Subcutaneous abdominal adipose tissue (tissue), 5 donors: ENCODE results near the gene FHAD1.

Source experiments
- H3K27ac ChIP-seq: one replicate; pipeline ENCODE4 v1.7.0; 2013; ENCODE audit warnings: low read depth, mild to moderate bottlenecking, inconsistent platforms, low read length, moderate library complexity
- H3K27me3 ChIP-seq, 5 donors: one replicate each; pipeline ENCODE4 v1.7.0; 2013; ENCODE audit warnings: low read length in 5 of 5, inconsistent platforms in 1 of 5; ENCODE audit not compliant: control insufficient read depth in 5 of 5, insufficient read depth in 4 of 5
- H3K36me3 ChIP-seq, 5 donors: one replicate each; pipeline ENCODE4 v1.7.0; 2013; ENCODE audit warnings: low read length in 5 of 5; ENCODE audit not compliant: control insufficient read depth in 5 of 5, insufficient read depth in 5 of 5
- H3K4me1 ChIP-seq, 5 donors: one replicate each; pipeline ENCODE4 v1.7.0; 2013; ENCODE audit warnings: low read length in 5 of 5, mild to moderate bottlenecking in 3 of 5, moderate library complexity in 1 of 5; ENCODE audit not compliant: control insufficient read depth in 5 of 5, insufficient read depth in 5 of 5
- H3K4me3 ChIP-seq, 5 donors: one replicate each; pipeline ENCODE4 v1.7.0; 2013; ENCODE audit warnings: low read length in 5 of 5, low read depth in 1 of 5
- H3K9ac ChIP-seq, 5 donors: one replicate each; pipeline ENCODE4 v1.7.0; 2013; ENCODE audit warnings: low read length in 5 of 5, mild to moderate bottlenecking in 4 of 5, moderate library complexity in 3 of 5
- H3K9me3 ChIP-seq, 5 donors: one replicate each; pipeline ENCODE4 v1.7.0; 2013; ENCODE audit warnings: low read length in 5 of 5; ENCODE audit not compliant: control insufficient read depth in 5 of 5
- donor health status: healthy.
- donor health status: healthy.
- donor health status: healthy.
- donor health status: healthy.
- donor health status: healthy.

The FHAD1 gene

DNA sequence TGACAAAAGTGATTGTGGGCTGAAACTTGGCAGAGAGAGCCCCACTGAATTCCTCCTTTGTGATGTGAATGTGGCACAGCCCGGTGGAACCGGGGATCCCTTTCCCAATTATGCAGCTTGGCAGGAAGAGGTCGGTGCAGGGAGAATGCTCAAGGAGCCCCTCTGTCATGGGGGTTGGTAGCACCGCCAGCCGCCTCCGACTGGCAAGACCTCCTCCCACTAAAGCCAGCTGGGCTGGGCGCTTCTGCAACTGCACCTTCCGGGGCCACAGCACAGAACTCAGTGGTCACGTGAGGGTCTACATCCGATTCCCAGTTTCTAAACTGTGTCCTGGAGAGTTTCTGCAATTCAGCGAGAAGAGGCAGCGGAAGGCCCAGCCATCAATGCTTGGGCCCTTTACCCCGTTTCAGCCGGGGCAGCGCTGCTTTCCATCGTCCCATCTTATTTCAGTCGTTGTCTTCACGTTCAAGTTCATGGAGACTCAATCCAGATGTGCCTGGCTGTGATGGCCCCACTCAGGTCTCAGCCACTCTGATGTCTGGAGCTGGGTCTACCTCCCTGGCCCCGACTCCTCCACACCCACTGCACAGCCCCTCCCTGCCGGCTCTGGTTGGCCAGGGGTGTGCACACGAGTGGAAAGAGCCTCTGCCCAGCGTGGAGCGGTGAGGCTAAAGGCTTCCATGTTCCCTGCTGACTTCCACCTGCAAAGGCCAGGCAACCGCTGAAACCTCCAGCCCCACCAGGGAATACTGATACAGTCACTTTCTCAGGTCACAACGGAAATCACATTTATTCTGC is 39.8 kb upstream of the FHAD1 start:
- no peak overlapping the region for H3K4me3 ChIP-seq
- H3K4me1 ChIP-seq = peaks cover 0 to 4% (median 3%) of the 10 kb centered on the region in 5 donors
- no peak overlapping the region for H3K27ac ChIP-seq
- peaks cover 0 to 10% (median 5%) of the 10 kb centered on the region in 5 donors for H3K27me3 ChIP-seq
- H3K9me3 ChIP-seq = no peaks in the 10 kb centered on the region
- no peaks in the 10 kb centered on the region for H3K36me3 ChIP-seq
- H3K9ac ChIP-seq = no peak overlapping the region

DNA sequence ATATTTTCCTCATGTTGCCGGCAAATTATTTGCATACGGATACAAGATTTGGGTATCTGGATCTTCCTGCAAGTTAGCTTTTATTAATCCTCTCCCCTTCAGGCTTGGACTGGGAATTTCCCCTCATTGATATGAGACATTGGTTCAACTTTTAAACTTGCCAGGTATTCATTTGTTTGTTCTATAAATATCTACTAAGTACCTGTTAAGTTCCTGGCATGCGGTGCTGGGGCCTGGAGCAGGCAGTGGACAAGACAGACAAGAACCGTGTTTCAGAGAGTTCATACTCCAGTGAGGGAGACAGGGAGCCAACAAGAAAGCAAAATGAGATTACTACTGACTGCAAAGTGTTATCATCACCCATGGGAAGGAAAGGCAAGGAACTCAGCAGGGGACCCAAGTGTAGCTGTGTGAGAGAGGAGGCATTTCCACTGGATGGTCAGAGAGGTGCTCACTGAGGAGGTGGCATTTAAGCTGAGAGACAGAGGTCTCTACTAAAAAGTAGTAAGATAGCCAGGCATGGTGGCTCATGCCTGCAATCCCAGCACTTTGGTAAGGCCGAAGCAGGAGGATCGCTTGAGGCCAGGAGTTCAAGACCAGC is 39.1 kb upstream of the FHAD1 start:
- no peaks in the 10 kb centered on the region for H3K36me3 ChIP-seq
- H3K27ac ChIP-seq = no peak overlapping the region
- peaks cover 0 to 11% (median 10%) of the 10 kb centered on the region in 5 donors for H3K4me1 ChIP-seq
- no peak overlapping the region for H3K9ac ChIP-seq
- peaks cover 0 to 16% (median 9%) of the 10 kb centered on the region in 5 donors for H3K27me3 ChIP-seq
- H3K4me3 ChIP-seq = no peak overlapping the region
- H3K9me3 ChIP-seq = no peaks in the 10 kb centered on the region

DNA sequence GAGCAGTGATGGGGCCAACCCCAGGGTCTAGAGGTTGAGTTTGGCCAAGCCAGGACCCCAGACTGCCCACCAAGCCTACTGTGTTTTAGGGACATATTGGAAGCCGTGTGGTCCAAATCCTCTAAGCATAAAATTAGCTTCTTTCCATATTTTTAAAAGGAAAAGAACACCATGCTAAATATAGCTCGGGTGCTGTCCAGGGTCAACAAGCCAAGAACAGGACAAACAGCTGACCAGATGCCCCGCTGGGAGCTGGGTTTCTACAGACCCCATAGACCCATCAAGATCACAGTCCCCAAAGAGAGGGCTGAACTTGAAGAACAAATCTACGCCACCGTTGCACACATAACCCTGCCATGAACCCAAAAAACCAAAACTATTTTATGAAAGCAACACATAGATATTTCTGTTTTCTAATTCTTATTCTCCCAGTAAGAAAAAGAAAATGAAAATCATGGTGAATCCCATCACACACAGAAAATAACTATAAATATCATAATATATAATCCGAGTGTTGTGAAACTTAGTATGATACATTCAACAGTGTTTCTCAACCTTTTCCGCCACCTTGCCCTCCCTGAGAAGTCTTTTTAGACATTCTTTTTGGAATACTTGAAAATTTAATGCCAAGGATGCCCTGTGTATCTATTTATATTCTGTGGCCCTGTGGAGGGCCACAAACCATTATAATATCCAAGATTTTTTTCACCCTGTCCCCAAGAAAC is 36.2 kb upstream of the FHAD1 start:
- Histone ChIP-seq H3K27me3 (peaks cover 0 to 20% (median 14%) of the 10 kb centered on the region in 5 donors), H3K4me1 (peaks cover 3 to 15% (median 11%) of the 10 kb centered on the region in 5 donors), H3K4me3 (no peak overlapping the region), H3K9ac (no peak overlapping the region), H3K27ac (no peak overlapping the region), H3K36me3 (peaks cover 0 to 3% (median 0%) of the 10 kb centered on the region in 5 donors), H3K9me3 (no peaks in the 10 kb centered on the region)

DNA sequence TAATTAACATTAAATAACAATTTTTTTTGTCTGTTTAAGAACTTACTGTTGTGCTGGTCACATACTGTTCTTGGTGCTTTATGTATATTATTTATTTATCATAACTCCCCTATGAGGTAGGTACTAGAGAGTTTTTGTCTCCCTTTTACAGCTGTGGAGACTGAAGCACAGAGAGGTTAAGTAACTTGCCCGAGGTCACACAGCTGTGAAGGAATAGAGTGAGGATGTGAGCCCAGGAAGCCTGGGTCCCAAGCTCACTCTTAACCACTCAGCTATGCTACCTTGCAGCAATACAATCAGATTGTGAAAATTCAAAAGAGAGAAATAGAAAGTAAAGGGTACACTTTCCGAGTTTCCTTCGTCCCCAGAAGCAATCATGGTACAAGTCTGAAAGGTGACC is 35.6 kb upstream of the FHAD1 start:
- Histone ChIP-seq H3K4me3 (no peak overlapping the region), H3K9ac (no peak overlapping the region), H3K36me3 (peaks cover 0 to 3% (median 0%) of the 10 kb centered on the region in 5 donors), H3K27me3 (peaks cover 0 to 20% (median 14%) of the 10 kb centered on the region in 5 donors), H3K4me1 (peaks cover 3 to 15% (median 11%) of the 10 kb centered on the region in 5 donors), H3K9me3 (no peaks in the 10 kb centered on the region), H3K27ac (no peak overlapping the region)

DNA sequence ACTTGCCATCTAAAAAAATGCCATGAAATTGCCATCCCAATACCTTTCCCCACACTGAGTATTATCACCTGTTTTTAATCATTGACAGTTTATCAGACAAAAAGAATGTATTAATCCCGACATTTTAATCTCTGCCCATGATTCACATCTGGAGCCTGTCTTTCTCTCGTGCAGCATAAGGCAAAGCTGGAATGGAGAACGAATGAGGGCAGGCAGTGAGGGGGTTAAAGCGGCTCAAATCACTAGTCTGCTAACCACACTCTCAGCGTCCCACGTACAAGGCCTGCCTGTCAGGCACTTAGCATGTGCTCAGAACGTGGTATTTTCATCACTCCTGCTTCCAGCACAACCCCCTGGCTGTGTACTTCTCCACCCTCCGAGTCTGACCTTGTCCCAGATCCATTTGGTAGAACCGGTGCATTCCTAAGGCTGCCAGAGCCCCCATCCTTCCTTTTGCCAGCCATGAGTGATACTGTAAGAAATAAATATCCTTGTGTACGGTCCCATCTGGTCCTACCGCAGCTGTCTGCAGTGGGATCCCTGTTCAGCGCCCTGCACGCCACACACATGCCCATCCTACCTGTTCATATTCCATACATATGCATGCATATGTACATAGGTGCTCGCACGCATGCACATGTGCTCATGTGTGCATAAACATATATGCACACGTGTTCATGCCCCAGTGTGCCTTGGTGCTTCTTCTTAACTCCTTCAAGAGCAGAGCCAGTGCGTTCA is 34.6 kb upstream of the FHAD1 start:
- no peak overlapping the region for H3K9ac ChIP-seq
- H3K9me3 ChIP-seq = no peaks in the 10 kb centered on the region
- H3K4me1 ChIP-seq = peaks cover 3 to 12% (median 7%) of the 10 kb centered on the region in 5 donors
- peaks cover 0 to 12% (median 8%) of the 10 kb centered on the region in 5 donors for H3K27me3 ChIP-seq
- H3K36me3 ChIP-seq = peaks cover 0 to 3% (median 0%) of the 10 kb centered on the region in 5 donors
- H3K27ac ChIP-seq = no peak overlapping the region
- H3K4me3 ChIP-seq = no peak overlapping the region

DNA sequence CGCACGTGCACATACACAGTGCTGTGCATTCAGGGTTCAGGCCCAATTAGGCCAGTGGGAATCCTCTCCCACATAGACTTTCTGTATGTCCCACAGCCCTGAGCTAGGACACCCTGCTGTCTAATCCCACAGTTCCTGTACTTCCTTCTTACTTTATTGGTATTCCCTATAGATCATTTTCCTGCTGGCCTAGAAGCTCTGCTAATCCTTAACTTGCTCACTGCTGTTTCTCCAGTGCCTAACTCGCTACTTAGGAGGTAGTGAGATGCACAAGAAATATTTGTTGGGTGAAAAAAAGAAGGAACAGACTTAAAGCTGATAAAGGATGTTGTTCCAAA is 34.1 kb upstream of the FHAD1 start:
- no peak overlapping the region for H3K27ac ChIP-seq
- no peak overlapping the region for H3K4me3 ChIP-seq
- H3K9ac ChIP-seq = no peak overlapping the region
- H3K9me3 ChIP-seq = no peaks in the 10 kb centered on the region
- H3K27me3 ChIP-seq = peaks cover 0 to 11% (median 8%) of the 10 kb centered on the region in 5 donors
- peaks cover 3 to 12% (median 7%) of the 10 kb centered on the region in 5 donors for H3K4me1 ChIP-seq
- peaks cover 0 to 3% (median 0%) of the 10 kb centered on the region in 5 donors for H3K36me3 ChIP-seq

DNA sequence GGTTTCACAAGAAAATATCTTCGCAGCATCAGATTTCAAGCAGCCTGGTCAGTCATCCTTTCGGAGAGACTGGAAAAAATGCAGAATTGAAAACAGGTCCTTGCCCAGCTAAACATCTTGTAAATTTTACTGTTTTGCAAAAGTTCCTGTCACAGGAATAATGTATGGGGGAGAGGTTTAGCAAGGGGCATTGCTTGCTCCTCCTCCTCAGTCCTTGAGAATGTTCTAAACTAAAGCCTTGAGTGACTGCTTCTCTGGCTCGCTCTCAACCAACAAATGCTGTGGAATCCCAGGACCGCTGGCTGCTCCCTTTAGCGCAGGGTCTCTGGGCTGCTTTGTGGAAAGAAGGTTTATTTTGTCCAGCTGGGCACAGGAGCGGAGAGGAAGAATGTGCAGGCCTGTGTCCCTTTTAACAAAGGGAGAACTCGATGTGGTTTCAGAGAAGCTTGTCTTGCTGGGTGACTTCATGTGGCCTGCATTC is 33.6 kb upstream of the FHAD1 start:
- no peak overlapping the region for H3K27ac ChIP-seq
- no peak overlapping the region for H3K4me3 ChIP-seq
- H3K36me3 ChIP-seq = peaks cover 0 to 3% (median 0%) of the 10 kb centered on the region in 5 donors
- H3K4me1 ChIP-seq = peaks cover 3 to 15% (median 7%) of the 10 kb centered on the region in 5 donors
- H3K27me3 ChIP-seq = peaks cover 0 to 11% (median 8%) of the 10 kb centered on the region in 5 donors
- H3K9me3 ChIP-seq = no peaks in the 10 kb centered on the region
- no peak overlapping the region for H3K9ac ChIP-seq

DNA sequence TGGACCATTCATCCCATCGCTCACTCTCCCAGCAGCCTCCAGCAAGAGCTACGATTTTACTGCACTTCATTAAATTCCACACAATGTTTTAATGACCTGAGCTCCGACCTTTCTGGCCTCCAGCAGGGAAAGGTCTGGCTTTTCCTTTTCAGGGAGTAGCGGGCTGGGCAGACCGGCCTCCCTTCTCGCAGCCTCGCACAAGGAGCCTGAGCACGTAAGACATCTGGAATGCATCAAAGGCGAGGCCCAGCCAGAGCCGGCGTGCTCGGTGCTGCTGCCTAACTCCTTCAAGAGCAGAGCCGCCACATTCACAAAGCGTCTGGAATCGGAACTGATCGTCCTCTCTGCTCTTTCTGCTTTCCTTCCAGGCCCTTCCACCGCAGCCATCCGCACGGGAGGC is 32.5 kb upstream of the FHAD1 start:
- no peaks in the 10 kb centered on the region for H3K9me3 ChIP-seq
- peaks cover 0 to 3% (median 0%) of the 10 kb centered on the region in 5 donors for H3K36me3 ChIP-seq
- peaks cover 3 to 20% (median 9%) of the 10 kb centered on the region in 5 donors for H3K4me1 ChIP-seq
- no peak overlapping the region for H3K9ac ChIP-seq
- peaks cover 0 to 11% (median 8%) of the 10 kb centered on the region in 5 donors for H3K27me3 ChIP-seq
- no peak overlapping the region for H3K4me3 ChIP-seq
- no peak overlapping the region for H3K27ac ChIP-seq

DNA sequence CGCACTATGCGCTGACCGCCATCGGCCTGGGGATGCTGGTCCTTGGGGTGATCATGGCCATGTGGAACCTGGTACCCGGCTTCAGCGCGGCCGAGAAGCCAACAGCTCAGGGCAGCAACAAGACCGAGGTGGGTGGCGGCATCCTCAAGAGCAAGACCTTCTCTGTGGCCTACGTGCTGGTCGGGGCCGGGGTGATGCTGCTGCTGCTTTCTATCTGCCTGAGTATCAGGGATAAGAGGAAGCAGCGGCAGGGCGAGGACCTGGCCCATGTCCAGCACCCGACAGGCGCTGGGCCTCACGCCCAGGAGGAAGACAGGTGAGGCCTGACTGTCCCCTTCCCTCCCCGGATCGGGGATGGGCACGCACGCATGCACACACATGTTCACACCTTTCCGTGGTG is 31.9 kb upstream of the FHAD1 start:
- peaks cover 0 to 11% (median 8%) of the 10 kb centered on the region in 5 donors for H3K27me3 ChIP-seq
- H3K36me3 ChIP-seq = peaks cover 0 to 3% (median 0%) of the 10 kb centered on the region in 5 donors
- H3K4me1 ChIP-seq = peaks cover 3 to 20% (median 9%) of the 10 kb centered on the region in 5 donors
- no peaks in the 10 kb centered on the region for H3K9me3 ChIP-seq
- H3K4me3 ChIP-seq = no peak overlapping the region
- no peak overlapping the region for H3K9ac ChIP-seq
- H3K27ac ChIP-seq = no peak overlapping the region
